ENCODE data around the gene MRAP2.
"Not testable (repeated sequence)": the region's sequence is repeated elsewhere in the genome, so short reads cannot be mapped to it uniquely, and the experiment has no call there.

The MRAP2 gene

GRCh38 chr6:84033523-84034451, at the start of gene MRAP2:
Gene MRAP2 (plus strand): TSS chr6:84033772. CDS start chr6:84055319, 21,547 bp downstream.
- peak in 2 of 3 donors; percentile 1 to 16 for DNase-seq

GRCh38 chr6:83984411-83984810, 49.2 kb upstream of the MRAP2 start:
- DNase-seq, result no peak

- DNase-seq, result no peak
Measured at GRCh38 chr6:83985308-83985713, 48.3 kb upstream of the MRAP2 start.

GRCh38 chr6:83985715-83986114, 47.9 kb upstream of the MRAP2 start:
- no peak for DNase-seq

- no peak for DNase-seq
Measured at GRCh38 chr6:83998021-83998584, 35.5 kb upstream of the MRAP2 start.

- no peak for DNase-seq
Measured at GRCh38 chr6:84001119-84001518, 32.5 kb upstream of the MRAP2 start.

- no peak for DNase-seq
Measured at GRCh38 chr6:84002226-84002625, 31.3 kb upstream of the MRAP2 start.

GRCh38 chr6:84003131-84003530, 30.4 kb upstream of the MRAP2 start:
- DNase-seq, result no peak

- DNase-seq, result no peak
Measured at GRCh38 chr6:84003654-84004053, 29.9 kb upstream of the MRAP2 start.

- no peak for DNase-seq
Measured at GRCh38 chr6:84007871-84008270, 25.7 kb upstream of the MRAP2 start.

- DNase-seq, result no peak
Measured at GRCh38 chr6:84013354-84013753, 20.2 kb upstream of the MRAP2 start.

GRCh38 chr6:84013931-84014330, 19.6 kb upstream of the MRAP2 start:
- DNase-seq, result no peak

GRCh38 chr6:84016029-84016428, 17.5 kb upstream of the MRAP2 start:
- DNase-seq, result no peak

- no peak for DNase-seq
Measured at GRCh38 chr6:84017709-84018452, 15.7 kb upstream of the MRAP2 start.

GRCh38 chr6:84018453-84019061, 15.0 kb upstream of the MRAP2 start:
- no peak for DNase-seq

- DNase-seq, result no peak
Measured at GRCh38 chr6:84019141-84019841, 14.3 kb upstream of the MRAP2 start.

GRCh38 chr6:84019842-84020211, 13.7 kb upstream of the MRAP2 start:
- DNase-seq, result no peak

- DNase-seq, result no peak
Measured at GRCh38 chr6:84021625-84022024, 11.9 kb upstream of the MRAP2 start.

GRCh38 chr6:84026721-84027164, 6.8 kb upstream of the MRAP2 start:
- DNase-seq, result no peak

GRCh38 chr6:84027340-84028181, 6.0 kb upstream of the MRAP2 start:
- DNase-seq, result no peak

GRCh38 chr6:84028350-84028749, 5.2 kb upstream of the MRAP2 start:
- DNase-seq, result no peak

- DNase-seq, result not testable (repeated sequence)
Measured at GRCh38 chr6:84032000-84032399, 1.6 kb upstream of the MRAP2 start.
